Natural killer cell (primary cell): ENCODE measurements around the gene VOPP1. TPM values are rescaled to one million over a fixed set of nuclear protein-coding genes. Genes with fewer than 3 reads are reported as not detected.

Experiments used
- ATAC-seq, 3 donors: fragments of 150-1000 bp in 2 of 3; fragments of 200-7000 bp in 1 of 3; cut with Tn5 transposase; 1 replicate in 1 of 3; 2 replicates in 2 of 3; pipeline ENCODE4 v1.10.0; 2021; ENCODE audit warnings: mild to moderate bottlenecking in 2 of 3, moderate library complexity in 2 of 3
- DNase-seq, 2 donors: peaks; one replicate each; pipeline versions ENCODE4 v3.0.0 to v3.0.0-alpha.2; 2013 to 2021; ENCODE audit warnings: mixed read lengths in 1 of 2
- H3K27ac ChIP-seq: one replicate; pipeline ENCODE4 v1.5.1; 2013; ENCODE audit warnings: mild to moderate bottlenecking, low read length
- H3K27me3 ChIP-seq: one replicate; pipeline ENCODE4 v1.6.1; 2013; ENCODE audit warnings: low read length; ENCODE audit not compliant: control insufficient read depth, insufficient read depth
- H3K36me3 ChIP-seq: one replicate; pipeline ENCODE4 v1.6.1; 2013; ENCODE audit warnings: low read length; ENCODE audit not compliant: control insufficient read depth, insufficient read depth
- H3K4me1 ChIP-seq: one replicate; pipeline ENCODE4 v1.6.1; 2013; ENCODE audit warnings: low read length; ENCODE audit not compliant: control insufficient read depth, insufficient read depth
- H3K4me3 ChIP-seq: one replicate; pipeline ENCODE4 v1.5.1; 2013; ENCODE audit warnings: low read length
- H3K9me3 ChIP-seq: one replicate; pipeline ENCODE4 v1.6.1; 2013; ENCODE audit warnings: low read length; ENCODE audit not compliant: control insufficient read depth, insufficient read depth
- H3K27ac Mint-ChIP-seq, 2 donors: one replicate each; pipeline ENCODE4 v1.8.0; 2022; ENCODE audit warnings: mild to moderate bottlenecking in 2 of 2, mixed read lengths in 2 of 2, moderate library complexity in 1 of 2
- H3K27me3 Mint-ChIP-seq, 2 donors: one replicate each; pipeline ENCODE4 v1.8.0; 2022; ENCODE audit warnings: low read depth in 2 of 2, mixed read lengths in 2 of 2
- H3K36me3 Mint-ChIP-seq: one replicate; pipeline ENCODE4 v1.8.0; 2022; ENCODE audit warnings: mixed read lengths
- H3K4me1 Mint-ChIP-seq, 2 donors: one replicate each; pipeline ENCODE4 v1.8.0; 2022; ENCODE audit warnings: mixed read lengths in 2 of 2
- H3K4me3 Mint-ChIP-seq: one replicate; pipeline ENCODE4 v1.8.0; 2022; ENCODE audit warnings: mild to moderate bottlenecking, moderate library complexity, mixed read lengths
- H3K9me3 Mint-ChIP-seq, 2 donors: one replicate each; pipeline ENCODE4 v1.8.0; 2022; ENCODE audit warnings: mixed read lengths in 2 of 2
- WGBS: methylation state at CpG from one replicate; pipeline ENCODE4 v1.1.7; 2013; ENCODE audit warnings: missing lambda C conversion rate; ENCODE audit not compliant: insufficient coverage; 5-methylcytosine and 5-hydroxymethylcytosine counted together
- intact Hi-C: fragments of 100-400 bp; cut with micrococcal nuclease; formaldehyde crosslinking; loops from one replicate; pipeline ENCODE4 v1.14.2; 2022
- total RNA-seq, 4 donors: library from RNA; stranded (reverse); fragments of 120-200 nt in 1 of 4; gene quantifications; one replicate each; pipeline versions ENCODE4 v1.2.3 to v1.2.4, GENCODE V29; 2013 to 2022
- TF ChIP-seq, protein P1 (sequence below): fragments of 200-600 bp; IDR thresholded peaks from one replicate; pipeline ENCODE4 v1.8.0; 2022; ENCODE audit warnings: antibody characterized with exemption

The VOPP1 gene
- total RNA-seq, 3 donors from 2014 or later (not counting 1 experiment from before 2014, with no cell fraction given), result 79.3 to 115 (median 110) TPM

DNA sequence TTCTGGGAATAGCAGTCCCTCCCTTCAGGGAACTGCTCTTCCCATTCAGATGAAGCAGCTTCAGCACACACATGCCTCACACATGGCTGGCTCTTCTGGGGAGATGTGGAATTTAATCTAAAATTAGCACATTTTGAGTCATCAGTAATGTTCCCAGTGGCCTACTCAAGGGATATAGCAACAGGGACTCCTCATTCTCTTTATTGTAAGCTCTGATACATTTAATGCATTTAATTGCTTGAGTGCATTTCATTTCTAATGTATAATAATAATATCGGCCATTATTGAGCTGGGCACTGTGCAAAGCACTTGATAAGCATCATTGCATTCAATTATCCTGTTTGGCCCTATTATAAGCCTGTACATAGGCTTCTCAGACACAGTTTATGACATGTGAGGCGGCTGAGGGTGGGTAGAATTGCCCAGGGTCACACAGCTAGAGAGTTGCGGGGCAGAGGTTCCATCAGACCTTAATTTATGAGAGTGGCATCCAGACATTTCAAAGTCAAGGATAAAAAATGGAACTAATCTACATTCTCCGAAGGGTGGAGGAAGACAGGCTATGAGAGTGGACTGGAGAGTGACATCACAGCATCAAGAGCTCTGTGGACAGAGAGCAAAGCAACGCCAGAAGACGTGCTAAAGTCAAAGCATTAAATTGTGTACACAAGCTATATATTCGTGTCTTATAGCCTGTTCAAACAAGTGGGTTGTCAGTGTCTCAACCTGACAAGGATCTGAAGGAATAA lies 130.4 kb downstream of the VOPP1 start:
- TF ChIP-seq, protein P1, sequence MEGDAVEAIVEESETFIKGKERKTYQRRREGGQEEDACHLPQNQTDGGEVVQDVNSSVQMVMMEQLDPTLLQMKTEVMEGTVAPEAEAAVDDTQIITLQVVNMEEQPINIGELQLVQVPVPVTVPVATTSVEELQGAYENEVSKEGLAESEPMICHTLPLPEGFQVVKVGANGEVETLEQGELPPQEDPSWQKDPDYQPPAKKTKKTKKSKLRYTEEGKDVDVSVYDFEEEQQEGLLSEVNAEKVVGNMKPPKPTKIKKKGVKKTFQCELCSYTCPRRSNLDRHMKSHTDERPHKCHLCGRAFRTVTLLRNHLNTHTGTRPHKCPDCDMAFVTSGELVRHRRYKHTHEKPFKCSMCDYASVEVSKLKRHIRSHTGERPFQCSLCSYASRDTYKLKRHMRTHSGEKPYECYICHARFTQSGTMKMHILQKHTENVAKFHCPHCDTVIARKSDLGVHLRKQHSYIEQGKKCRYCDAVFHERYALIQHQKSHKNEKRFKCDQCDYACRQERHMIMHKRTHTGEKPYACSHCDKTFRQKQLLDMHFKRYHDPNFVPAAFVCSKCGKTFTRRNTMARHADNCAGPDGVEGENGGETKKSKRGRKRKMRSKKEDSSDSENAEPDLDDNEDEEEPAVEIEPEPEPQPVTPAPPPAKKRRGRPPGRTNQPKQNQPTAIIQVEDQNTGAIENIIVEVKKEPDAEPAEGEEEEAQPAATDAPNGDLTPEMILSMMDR, result no peak

DNA sequence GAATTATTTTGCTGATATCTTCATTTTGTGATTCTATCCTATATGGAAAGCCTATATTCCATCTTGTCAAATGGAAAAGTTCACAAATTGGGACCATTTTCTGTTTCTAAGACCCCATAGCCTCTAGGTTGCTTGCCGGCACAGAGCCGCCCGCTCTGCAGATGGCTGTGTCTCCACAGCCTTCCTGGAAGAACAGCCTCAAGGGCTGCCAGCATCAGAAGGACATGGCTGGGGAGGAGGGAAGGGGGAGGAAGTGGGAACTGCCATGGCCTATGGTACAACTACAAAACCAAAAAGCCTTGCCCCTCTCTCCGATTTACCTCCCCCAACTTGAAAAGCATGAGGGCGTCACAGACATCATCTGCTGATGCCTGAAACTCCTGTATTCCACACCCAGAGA lies 131.3 kb downstream of the VOPP1 start:
- WGBS, result 95% methylated on average over 5 of the region's 5 CpGs
- TF ChIP-seq, protein P1, result no peak
- H3K27ac ChIP-seq, result no peak overlapping the region
- no peak overlapping the region for H3K27ac Mint-ChIP-seq
- no peaks in the 10 kb centered on the region for H3K9me3 Mint-ChIP-seq
- H3K4me1 ChIP-seq, result no peaks in the 10 kb centered on the region
- H3K36me3 Mint-ChIP-seq, result no peaks in the 10 kb centered on the region
- no peaks in the 10 kb centered on the region for H3K36me3 ChIP-seq
- no peak for DNase-seq
- peaks cover 13 to 14% of the 10 kb centered on the region in 2 donors for H3K4me1 Mint-ChIP-seq
- no peaks in the 10 kb centered on the region for H3K27me3 Mint-ChIP-seq
- H3K4me3 ChIP-seq, result no peak overlapping the region
- ATAC-seq, result no peak
- no peaks in the 10 kb centered on the region for H3K27me3 ChIP-seq
- intact Hi-C loops, result no loop called here
- H3K9me3 ChIP-seq, result no peaks in the 10 kb centered on the region
- no peak overlapping the region for H3K4me3 Mint-ChIP-seq

More for the DNA sequence above, 130.4 kb downstream of the VOPP1 start:
- no peaks in the 10 kb centered on the region for H3K27me3 ChIP-seq
- H3K4me3 Mint-ChIP-seq, result no peak overlapping the region
- no peaks in the 10 kb centered on the region for H3K36me3 ChIP-seq
- DNase-seq, result no peak
- peaks cover 14 to 20% of the 10 kb centered on the region in 2 donors for H3K4me1 Mint-ChIP-seq
- H3K4me1 ChIP-seq, result no peaks in the 10 kb centered on the region
- WGBS, result 95% methylated on average over 7 of the region's 7 CpGs
- no peaks in the 10 kb centered on the region for H3K9me3 Mint-ChIP-seq
- no peak overlapping the region for H3K27ac Mint-ChIP-seq
- no peaks in the 10 kb centered on the region for H3K9me3 ChIP-seq
- intact Hi-C loops, result no loop called here
- ATAC-seq, result no peak
- H3K36me3 Mint-ChIP-seq, result no peaks in the 10 kb centered on the region
- H3K4me3 ChIP-seq, result no peak overlapping the region
- no peak overlapping the region for H3K27ac ChIP-seq
- no peaks in the 10 kb centered on the region for H3K27me3 Mint-ChIP-seq

GRCh38 chr7:55440040-55440690 lies 132.1 kb downstream of the VOPP1 start:
- intact Hi-C loops, result no loop called here
- Histone ChIP-seq H3K27ac (no peak overlapping the region), H3K27me3 (no peaks in the 10 kb centered on the region), H3K9me3 (no peaks in the 10 kb centered on the region), H3K4me1 (no peaks in the 10 kb centered on the region), H3K36me3 (no peaks in the 10 kb centered on the region), H3K4me3 (no peak overlapping the region)
- no peak overlapping the region for H3K27ac Mint-ChIP-seq
- no peaks in the 10 kb centered on the region for H3K9me3 Mint-ChIP-seq
- H3K27me3 Mint-ChIP-seq, result no peaks in the 10 kb centered on the region
- WGBS, result 76% methylated on average over 13 of the region's 13 CpGs
- ATAC-seq, result no peak
- no peaks in the 10 kb centered on the region for H3K36me3 Mint-ChIP-seq
- DNase-seq, result no peak
- TF ChIP-seq, protein P1, result no peak
- no peak overlapping the region for H3K4me3 Mint-ChIP-seq
- peaks cover 9 to 12% of the 10 kb centered on the region in 2 donors for H3K4me1 Mint-ChIP-seq
